ENCODE measurements around the gene PSMB8.

DNA sequence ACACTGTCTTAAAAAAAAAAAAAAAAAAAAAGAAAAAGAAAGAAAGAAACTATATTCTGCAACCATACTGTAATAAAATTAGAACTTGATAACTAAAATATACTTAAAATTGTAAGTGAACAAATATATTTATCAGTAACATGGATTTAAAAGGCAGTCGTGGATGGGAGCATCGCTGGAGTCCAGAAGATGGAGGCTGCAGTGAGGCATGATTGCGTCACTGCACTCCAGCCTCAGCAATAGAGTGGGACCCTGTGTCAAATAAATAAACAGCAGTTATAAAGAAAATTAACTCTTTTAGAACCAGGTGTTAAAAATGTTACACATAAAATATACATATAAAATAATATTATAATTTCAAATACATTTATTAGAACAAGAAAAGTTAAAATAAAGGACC lies 18.9 kb upstream of the PSMB8 start:
- TF ChIP-seq HDGF (IDR thresholded peaks at IDR 0.05; ENCODE audit: borderline replicate concordance) = no peak
- TF ChIP-seq NFRKB (IDR thresholded peaks at IDR 0.05) = no peak
- TF ChIP-seq TARDBP (IDR thresholded peaks at IDR 0.05) = no peak
